H9 (cell line): ENCODE data around the gene DVL3. TPM values are rescaled to one million over a fixed set of nuclear protein-coding genes. Genes with fewer than 3 reads are reported as not detected.
A peak's percentile ranks its signal among the peaks of the same experiment; 100 is the strongest.

Source experiments
- DNase-seq: peaks from one replicate; pipeline ENCODE4 v3.0.0-alpha.2; 2017
- H2AFZ ChIP-seq: one replicate; pipeline ENCODE4 v1.6.1; 2013; ENCODE audit warnings: mild to moderate bottlenecking, low read length, control low read depth, moderate library complexity
- H2AK5ac ChIP-seq: 2 replicates; pipeline ENCODE4 v1.6.1; 2013; ENCODE audit warnings: low read length, control low read depth, mixed read lengths; ENCODE audit not compliant: insufficient read length
- H2BK120ac ChIP-seq: one replicate; pipeline ENCODE4 v1.6.1; 2013; ENCODE audit warnings: low read depth, mild to moderate bottlenecking, low read length, control low read depth, inconsistent platforms; ENCODE audit not compliant: poor library complexity, severe bottlenecking
- H2BK12ac ChIP-seq: 2 replicates; pipeline ENCODE4 v1.6.1; 2013; ENCODE audit warnings: low read length, control low read depth, mixed read lengths, low read depth; ENCODE audit not compliant: insufficient read length
- H2BK15ac ChIP-seq: 2 replicates; pipeline ENCODE4 v1.6.1; 2013; ENCODE audit warnings: low read depth, low read length, control low read depth
- H2BK20ac ChIP-seq: one replicate; pipeline ENCODE4 v1.6.1; 2013; ENCODE audit warnings: low read depth, mild to moderate bottlenecking, low read length, control low read depth, inconsistent platforms; ENCODE audit not compliant: poor library complexity, severe bottlenecking
- H2BK5ac ChIP-seq: 2 replicates; pipeline ENCODE4 v1.6.1; 2013; ENCODE audit warnings: low read length, control low read depth, mixed read lengths; ENCODE audit not compliant: insufficient read length
- H3K14ac ChIP-seq: 2 replicates; pipeline ENCODE4 v1.6.1; 2013; ENCODE audit warnings: low read length, control low read depth; ENCODE audit not compliant: insufficient read depth
- H3K18ac ChIP-seq: 2 replicates; pipeline ENCODE4 v1.6.1; 2013; ENCODE audit warnings: low read depth, mild to moderate bottlenecking, mixed read lengths, low read length, control low read depth; ENCODE audit not compliant: insufficient read length
- H3K23ac ChIP-seq: 2 replicates; pipeline ENCODE4 v1.6.1; 2013; ENCODE audit warnings: low read length, control low read depth, mixed read lengths, low read depth; ENCODE audit not compliant: insufficient read length
- H3K23me2 ChIP-seq: 2 replicates; pipeline ENCODE4 v1.6.1; 2013; ENCODE audit warnings: low read depth, mild to moderate bottlenecking, mixed read lengths, low read length, control low read depth; ENCODE audit not compliant: insufficient read length, poor library complexity, severe bottlenecking
- H3K27ac ChIP-seq: 2 replicates; pipeline ENCODE4 v1.5.1; 2013; ENCODE audit warnings: low read length, control low read depth, mixed read lengths, low read depth; ENCODE audit not compliant: insufficient read length
- H3K27me3 ChIP-seq: 2 replicates; pipeline ENCODE4 v1.6.1; 2013; ENCODE audit warnings: low read length, control low read depth, inconsistent platforms; ENCODE audit not compliant: insufficient read depth
- H3K4ac ChIP-seq: 2 replicates; pipeline ENCODE4 v1.6.1; 2013; ENCODE audit warnings: low read depth, mild to moderate bottlenecking, control low read depth, inconsistent platforms, low read length, moderate library complexity
- H3K4me1 ChIP-seq: 2 replicates; pipeline ENCODE4 v1.6.1; 2013; ENCODE audit warnings: low read length, control low read depth, inconsistent platforms; ENCODE audit not compliant: insufficient read depth
- H3K4me2 ChIP-seq: 2 replicates; pipeline ENCODE4 v1.6.1; 2013; ENCODE audit warnings: low read length, control low read depth, mixed read lengths; ENCODE audit not compliant: insufficient read length, insufficient read depth
- H3K56ac ChIP-seq: 2 replicates; pipeline ENCODE4 v1.6.1; 2013; ENCODE audit warnings: low read depth, mild to moderate bottlenecking, mixed read lengths, low read length, control low read depth; ENCODE audit not compliant: insufficient read length
- H3K79me1 ChIP-seq: 2 replicates; pipeline ENCODE4 v1.6.1; 2013; ENCODE audit warnings: low read depth, mild to moderate bottlenecking, moderate library complexity, low read length, control low read depth, inconsistent platforms; ENCODE audit not compliant: insufficient read depth, poor library complexity, severe bottlenecking
- H3K79me2 ChIP-seq: 2 replicates; pipeline ENCODE4 v1.6.1; 2013; ENCODE audit warnings: low read length, control low read depth, inconsistent platforms; ENCODE audit not compliant: insufficient read depth
- H3K9ac ChIP-seq: 2 replicates; pipeline ENCODE4 v1.6.1; 2013; ENCODE audit warnings: low read length, control low read depth, mixed read lengths; ENCODE audit not compliant: insufficient read length; ENCODE audit errors: extremely low read depth
- H3K9me3 ChIP-seq: one replicate; pipeline ENCODE4 v1.6.1; 2013; ENCODE audit warnings: low read depth, low read length, inconsistent platforms; ENCODE audit not compliant: control insufficient read depth
- H3T11ph ChIP-seq: one replicate; pipeline ENCODE4 v1.6.1; 2013; ENCODE audit warnings: mild to moderate bottlenecking, low read length, control low read depth, inconsistent platforms
- H4K20me1 ChIP-seq: one replicate; pipeline ENCODE4 v1.6.1; 2013; ENCODE audit not compliant: control insufficient read depth, insufficient read length, insufficient read depth
- H4K5ac ChIP-seq: 2 replicates; pipeline ENCODE4 v1.6.1; 2013; ENCODE audit warnings: low read depth, mild to moderate bottlenecking, mixed read lengths, low read length, control low read depth; ENCODE audit not compliant: insufficient read length
- H4K8ac ChIP-seq: replicated peaks from 2 replicates; pipeline ENCODE4 v1.6.1; 2013; ENCODE audit warnings: low read length, control low read depth, mixed read lengths, low read depth; ENCODE audit not compliant: insufficient read length
- H4K91ac ChIP-seq: 2 replicates; pipeline ENCODE4 v1.6.1; 2013; ENCODE audit warnings: low read depth, mild to moderate bottlenecking, moderate library complexity, mixed read lengths, low read length, control low read depth; ENCODE audit not compliant: insufficient read length
- H3K27ac Mint-ChIP-seq, 3 experiments: 2 replicates in 2 of 3; 3 replicates in 1 of 3; pipeline ENCODE4 v1.8.0; 2020 to 2021; ENCODE audit warnings: mixed read lengths in 3 of 3, mild to moderate bottlenecking in 1 of 3, moderate library complexity in 1 of 3
- H3K27me3 Mint-ChIP-seq: 2 replicates; pipeline ENCODE4 v1.8.0; 2021; ENCODE audit warnings: low read depth, mild to moderate bottlenecking, moderate library complexity, mixed read lengths
- H3K36me3 Mint-ChIP-seq, 3 experiments: 2 replicates in 2 of 3; 3 replicates in 1 of 3; pipeline ENCODE4 v1.8.0; 2020 to 2021; ENCODE audit warnings: low read depth in 3 of 3, mixed read lengths in 3 of 3; ENCODE audit not compliant: insufficient read depth in 1 of 3
- H3K4me1 Mint-ChIP-seq, 2 experiments: 2 replicates each; pipeline ENCODE4 v1.8.0; 2020; ENCODE audit warnings: mixed read lengths in 2 of 2
- H3K4me3 Mint-ChIP-seq, 2 experiments: 2 replicates in 1 of 2; 3 replicates in 1 of 2; pipeline ENCODE4 v1.8.0; 2020 to 2021; ENCODE audit warnings: mild to moderate bottlenecking in 2 of 2, mixed read lengths in 2 of 2, moderate library complexity in 1 of 2
- H3K9me3 Mint-ChIP-seq, 2 experiments: 2 replicates in 1 of 2; 3 replicates in 1 of 2; pipeline ENCODE4 v1.8.0; 2020; ENCODE audit warnings: mild to moderate bottlenecking in 2 of 2, mixed read lengths in 2 of 2, moderate library complexity in 1 of 2
- WGBS: extraction: QIAGEN DNeasy Blood & Tissue Kit; methylation state at CpG from one replicate; pipeline ENCODE4 v1.1.7; 2013; ENCODE audit warnings: missing lambda C conversion rate, low lambda C conversion rate, mixed read lengths; ENCODE audit not compliant: insufficient read length; ENCODE audit errors: extremely low coverage; 5-methylcytosine and 5-hydroxymethylcytosine counted together
- total RNA-seq: library from RNA; stranded (reverse); gene quantifications from 2 replicates; pipeline ENCODE4 v1.2.1, GENCODE V29; 2021
- TF ChIP-seq, protein P1 (sequence below): fragments of 200-600 bp; sonication (generic); conservative IDR thresholded peaks from 3 replicates; pipeline ENCODE4 v1.8.0; 2021; ENCODE audit warnings: antibody characterized with exemption, mild to moderate bottlenecking

Gene DVL3
- total RNA-seq, 1 experiment from 2014 or later: 64.7 TPM

- Mint-ChIP-seq H3K36me3 (peaks cover 22 to 67% (median 36%) of the 10 kb centered on the region in 3 experiments; a peak in 6 of 7 replicates), H3K4me1 (no peaks in the 10 kb centered on the region), H3K9me3 (no peaks in the 10 kb centered on the region), H3K4me3 (no peak overlapping the region), H3K27ac (peak overlapping the region in 1 of 3 experiments; percentile 58; a peak in 2 of 7 replicates), H3K27me3 (no peaks in the 10 kb centered on the region)
- Histone ChIP-seq H4K5ac (no peak overlapping the region), H3K4me2 (no peak overlapping the region), H3T11ph (no peak overlapping the region), H3K23me2 (no peaks in the 10 kb centered on the region), H4K8ac (no peak overlapping the region), H3K27ac (no peak overlapping the region), H2BK120ac (no peak overlapping the region), H2BK12ac (no peak overlapping the region), H3K9ac (no peak overlapping the region), H3K18ac (no peak overlapping the region), H4K91ac (no peak overlapping the region), H2BK15ac (no peak overlapping the region), H3K79me2 (no peaks in the 10 kb centered on the region), H3K9me3 (no peaks in the 10 kb centered on the region), H4K20me1 (no peaks in the 10 kb centered on the region), H3K79me1 (peaks cover 10% of the 10 kb centered on the region), H3K4me1 (no peaks in the 10 kb centered on the region), H3K27me3 (no peaks in the 10 kb centered on the region), H2AFZ (no peak overlapping the region), H2BK20ac (no peak overlapping the region), H2BK5ac (no peak overlapping the region), H3K23ac (no peak overlapping the region), H3K4ac (no peak overlapping the region), H3K56ac (no peak overlapping the region), H3K14ac (no peak overlapping the region), H2AK5ac (no peak overlapping the region)
- no CpG with 5 or more reads among the region's 5 CpGs for WGBS
- no peak for DNase-seq
- TF ChIP-seq, protein P1, sequence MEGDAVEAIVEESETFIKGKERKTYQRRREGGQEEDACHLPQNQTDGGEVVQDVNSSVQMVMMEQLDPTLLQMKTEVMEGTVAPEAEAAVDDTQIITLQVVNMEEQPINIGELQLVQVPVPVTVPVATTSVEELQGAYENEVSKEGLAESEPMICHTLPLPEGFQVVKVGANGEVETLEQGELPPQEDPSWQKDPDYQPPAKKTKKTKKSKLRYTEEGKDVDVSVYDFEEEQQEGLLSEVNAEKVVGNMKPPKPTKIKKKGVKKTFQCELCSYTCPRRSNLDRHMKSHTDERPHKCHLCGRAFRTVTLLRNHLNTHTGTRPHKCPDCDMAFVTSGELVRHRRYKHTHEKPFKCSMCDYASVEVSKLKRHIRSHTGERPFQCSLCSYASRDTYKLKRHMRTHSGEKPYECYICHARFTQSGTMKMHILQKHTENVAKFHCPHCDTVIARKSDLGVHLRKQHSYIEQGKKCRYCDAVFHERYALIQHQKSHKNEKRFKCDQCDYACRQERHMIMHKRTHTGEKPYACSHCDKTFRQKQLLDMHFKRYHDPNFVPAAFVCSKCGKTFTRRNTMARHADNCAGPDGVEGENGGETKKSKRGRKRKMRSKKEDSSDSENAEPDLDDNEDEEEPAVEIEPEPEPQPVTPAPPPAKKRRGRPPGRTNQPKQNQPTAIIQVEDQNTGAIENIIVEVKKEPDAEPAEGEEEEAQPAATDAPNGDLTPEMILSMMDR: no peak
Observed at GRCh38 chr3:184144505-184144904, 10.7 kb upstream of the DVL3 start.
